Activated T-helper 2 cell treated with anti-CD3 and anti-CD28 coated beads, Interferon-gamma antibody, Interleukin-2, Interleukin-4, amounts not matched to agents 10 μg/mL and 5 μg/mL and 100 μg/mL, durations not matched to agents 14 hours and 24 hours and 36 hours (primary cell): ENCODE measurements around the gene MYO15A. TPM values are rescaled to one million over a fixed set of nuclear protein-coding genes. Genes with fewer than 3 reads are reported as not detected.

Experiments
- DNase-seq: peaks from one replicate; pipeline ENCODE4 v3.0.0; 2021; ENCODE audit warnings: low spot score
- H3K27ac Mint-ChIP-seq: one replicate; pipeline ENCODE4 v1.8.0; 2021; ENCODE audit warnings: mixed read lengths
- H3K27me3 Mint-ChIP-seq: one replicate; pipeline ENCODE4 v1.8.0; 2021; ENCODE audit warnings: low read depth, mixed read lengths
- H3K36me3 Mint-ChIP-seq: one replicate; pipeline ENCODE4 v1.8.0; 2021; ENCODE audit warnings: low read depth, mixed read lengths
- H3K4me1 Mint-ChIP-seq: one replicate; pipeline ENCODE4 v1.8.0; 2021; ENCODE audit warnings: low read depth, mixed read lengths
- H3K4me3 Mint-ChIP-seq: one replicate; pipeline ENCODE4 v1.8.0; 2021; ENCODE audit warnings: low read depth, mild to moderate bottlenecking, moderate library complexity, mixed read lengths
- H3K9me3 Mint-ChIP-seq: one replicate; pipeline ENCODE4 v1.8.0; 2021; ENCODE audit warnings: mixed read lengths
- intact Hi-C: fragments of 100-400 bp; cut with micrococcal nuclease; formaldehyde crosslinking; loops from one replicate; pipeline ENCODE4 v1.15.1; 2023
- total RNA-seq: library from RNA; stranded (reverse); gene quantifications from 2 replicates; pipeline ENCODE4 v1.2.3, GENCODE V29; 2022

Gene MYO15A
- total RNA-seq, 1 donor from 2014 or later, result 0.80 TPM

GRCh38 chr17:18084256-18084655, 24.3 kb upstream of the MYO15A start:
- peaks cover under 1% of the 10 kb centered on the region for H3K27me3 Mint-ChIP-seq
- peaks cover 8% of the 10 kb centered on the region for H3K36me3 Mint-ChIP-seq
- H3K4me3 Mint-ChIP-seq, result no peak overlapping the region
- H3K9me3 Mint-ChIP-seq, result no peaks in the 10 kb centered on the region
- intact Hi-C loops, result no loop called here
- H3K27ac Mint-ChIP-seq, result no peak overlapping the region
- H3K4me1 Mint-ChIP-seq, result peaks cover 11% of the 10 kb centered on the region
- DNase-seq, result no peak

- Mint-ChIP-seq H3K27me3 (no peaks in the 10 kb centered on the region), H3K9me3 (no peaks in the 10 kb centered on the region), H3K36me3 (peaks cover 18% of the 10 kb centered on the region), H3K4me1 (peaks cover 17% of the 10 kb centered on the region), H3K27ac (peak within 1 kb of the TSS; percentile 97), H3K4me3 (peak within 1 kb of the TSS; percentile 100)
- intact Hi-C loops, result loop anchor here (5.0 kb wide), 2 partner anchors 46 to 94 kb away; partner anchors contain the start of gene ALKBH5
- peak; percentile 85 for DNase-seq
These were observed 20.7 kb upstream of the MYO15A start, which contains the start of gene DRG2 for GRCh38 chr17:18087610-18088491. Gene DRG2 (plus strand): TSS chr17:18087948. CDS start chr17:18088024, 76 bp downstream.

GRCh38 chr17:18089613-18090012, 18.9 kb upstream of the MYO15A start:
- H3K9me3 Mint-ChIP-seq, result no peaks in the 10 kb centered on the region
- peak overlapping the region; percentile 100 for H3K4me3 Mint-ChIP-seq
- peaks cover 34% of the 10 kb centered on the region for H3K36me3 Mint-ChIP-seq
- no peaks in the 10 kb centered on the region for H3K27me3 Mint-ChIP-seq
- no peak for DNase-seq
- intact Hi-C loops, result loop anchor here (5.0 kb wide), 2 partner anchors 47 to 93 kb away; partner anchors contain the start of gene ALKBH5
- peaks cover 17% of the 10 kb centered on the region for H3K4me1 Mint-ChIP-seq
- peak overlapping the region; percentile 1 for H3K27ac Mint-ChIP-seq

- Mint-ChIP-seq H3K27me3 (no peaks in the 10 kb centered on the region), H3K4me1 (peaks cover 6% of the 10 kb centered on the region), H3K9me3 (no peaks in the 10 kb centered on the region), H3K27ac (no peak overlapping the region), H3K36me3 (peaks cover 43% of the 10 kb centered on the region), H3K4me3 (no peak overlapping the region)
- intact Hi-C loops, result no loop called here
- DNase-seq, result no peak
These were observed 14.7 kb upstream of the MYO15A start for GRCh38 chr17:18093616-18094408.

GRCh38 chr17:18094409-18094807, 14.1 kb upstream of the MYO15A start:
- no peak for DNase-seq
- Mint-ChIP-seq H3K27ac (no peak overlapping the region), H3K4me1 (peaks cover 5% of the 10 kb centered on the region), H3K4me3 (no peak overlapping the region), H3K9me3 (no peaks in the 10 kb centered on the region), H3K36me3 (peaks cover 45% of the 10 kb centered on the region), H3K27me3 (no peaks in the 10 kb centered on the region)
- intact Hi-C loops, result no loop called here

GRCh38 chr17:18099516-18099915, 9.0 kb upstream of the MYO15A start:
- H3K27ac Mint-ChIP-seq, result no peak overlapping the region

GRCh38 chr17:18100616-18101015, 7.9 kb upstream of the MYO15A start:
- DNase-seq, result no peak
- Mint-ChIP-seq H3K36me3 (peaks cover 37% of the 10 kb centered on the region), H3K4me3 (no peak overlapping the region), H3K27me3 (no peaks in the 10 kb centered on the region), H3K9me3 (no peaks in the 10 kb centered on the region), H3K27ac (no peak overlapping the region), H3K4me1 (no peaks in the 10 kb centered on the region)
- intact Hi-C loops, result no loop called here

More at GRCh38 chr17:18099516-18099915, 9.0 kb upstream of the MYO15A start:
- Mint-ChIP-seq H3K36me3 (peaks cover 37% of the 10 kb centered on the region), H3K9me3 (no peaks in the 10 kb centered on the region), H3K4me3 (no peak overlapping the region), H3K4me1 (no peaks in the 10 kb centered on the region), H3K27me3 (no peaks in the 10 kb centered on the region)
- no peak for DNase-seq
- intact Hi-C loops, result no loop called here

GRCh38 chr17:18101828-18102227, 6.7 kb upstream of the MYO15A start:
- Mint-ChIP-seq H3K36me3 (peaks cover 26% of the 10 kb centered on the region), H3K4me3 (no peak overlapping the region), H3K4me1 (no peaks in the 10 kb centered on the region), H3K9me3 (no peaks in the 10 kb centered on the region), H3K27me3 (no peaks in the 10 kb centered on the region), H3K27ac (no peak overlapping the region)
- intact Hi-C loops, result no loop called here
- no peak for DNase-seq

- Mint-ChIP-seq H3K4me1 (no peaks in the 10 kb centered on the region), H3K4me3 (no peak overlapping the region), H3K36me3 (peaks cover 28% of the 10 kb centered on the region), H3K27me3 (no peaks in the 10 kb centered on the region), H3K9me3 (no peaks in the 10 kb centered on the region), H3K27ac (no peak overlapping the region)
- no peak for DNase-seq
- intact Hi-C loops, result no loop called here
These were observed 5.9 kb upstream of the MYO15A start for GRCh38 chr17:18102640-18103039.

- Mint-ChIP-seq H3K4me3 (no peak overlapping the region), H3K27me3 (no peaks in the 10 kb centered on the region), H3K27ac (no peak overlapping the region), H3K4me1 (no peaks in the 10 kb centered on the region), H3K36me3 (peaks cover 24% of the 10 kb centered on the region), H3K9me3 (no peaks in the 10 kb centered on the region)
- no peak for DNase-seq
- intact Hi-C loops, result no loop called here
These were observed 3.5 kb upstream of the MYO15A start for GRCh38 chr17:18105027-18105426.

- peaks cover 20% of the 10 kb centered on the region for H3K36me3 Mint-ChIP-seq
- no peaks in the 10 kb centered on the region for H3K9me3 Mint-ChIP-seq
- no peak for DNase-seq
- intact Hi-C loops, result no loop called here
- H3K27ac Mint-ChIP-seq, result no peak overlapping the region
- no peaks in the 10 kb centered on the region for H3K4me1 Mint-ChIP-seq
- H3K27me3 Mint-ChIP-seq, result no peaks in the 10 kb centered on the region
- H3K4me3 Mint-ChIP-seq, result no peak overlapping the region
These were observed 3.0 kb upstream of the MYO15A start for GRCh38 chr17:18105595-18105994.

- intact Hi-C loops, result no loop called here
- no peak overlapping the region for H3K27ac Mint-ChIP-seq
These were observed 2.3 kb upstream of the MYO15A start for GRCh38 chr17:18106211-18106610.

More at GRCh38 chr17:18106211-18106610, 2.3 kb upstream of the MYO15A start:
- H3K27me3 Mint-ChIP-seq, result no peaks in the 10 kb centered on the region
- H3K4me1 Mint-ChIP-seq, result no peaks in the 10 kb centered on the region
- H3K36me3 Mint-ChIP-seq, result peaks cover 19% of the 10 kb centered on the region
- no peak overlapping the region for H3K4me3 Mint-ChIP-seq
- H3K9me3 Mint-ChIP-seq, result no peaks in the 10 kb centered on the region
- no peak for DNase-seq
